Measurements from ENCODE around the gene COL18A1.
"Not testable (repeated sequence)": the region's sequence is repeated elsewhere in the genome, so short reads cannot be mapped to it uniquely, and the experiment has no call there.

The COL18A1 gene

DNA sequence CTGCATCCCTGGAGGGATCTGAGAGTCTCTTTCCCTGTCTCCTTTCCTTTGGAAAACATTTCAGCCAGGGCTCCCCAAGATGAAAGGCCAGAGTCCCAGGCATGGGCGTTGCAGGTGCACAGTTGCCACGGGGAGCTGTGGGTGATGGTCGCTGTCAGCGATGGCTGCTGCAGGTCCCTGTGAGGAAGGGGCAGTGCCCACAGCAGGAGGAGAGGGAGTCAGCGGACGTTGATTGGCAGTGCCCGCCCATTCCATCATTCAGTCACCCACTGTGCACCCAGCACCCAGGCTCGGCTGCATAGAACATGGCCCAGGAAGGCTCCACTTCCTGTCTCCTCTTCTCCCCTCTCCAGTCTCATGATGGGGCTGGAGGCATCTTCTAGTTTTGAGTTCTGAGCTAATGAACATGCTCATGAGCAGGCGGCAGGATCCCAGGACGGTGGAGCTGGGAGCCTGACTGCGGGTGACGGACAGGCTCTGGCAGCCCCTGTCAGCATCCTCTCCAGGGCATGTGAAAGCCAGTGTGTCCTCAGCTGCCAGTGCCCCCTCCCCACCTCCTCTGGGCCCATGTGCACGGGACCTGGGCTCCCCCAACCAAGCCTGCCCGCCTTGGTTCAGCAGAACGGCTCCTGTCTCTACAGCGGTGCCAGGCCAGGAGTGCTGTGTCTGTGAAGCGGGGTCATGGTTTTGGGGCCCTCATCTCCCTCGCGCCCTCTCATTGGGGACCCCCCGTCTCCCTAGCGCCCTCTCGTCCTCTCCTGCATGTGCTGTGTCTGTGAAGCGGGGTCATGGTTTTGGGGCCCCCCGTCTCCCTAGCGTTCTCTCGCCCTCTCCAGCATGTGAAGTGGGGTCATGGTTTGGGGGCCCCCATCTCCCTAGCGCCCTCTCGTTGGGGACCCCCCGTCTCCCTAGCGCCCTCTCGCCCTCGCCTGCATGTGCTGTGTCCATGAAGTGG, 24.5 kb downstream of the COL18A1 start:
- no peak for DNase-seq

GRCh38 chr21:45430521-45431501, 25.8 kb downstream of the COL18A1 start:
- no peak for DNase-seq

DNA sequence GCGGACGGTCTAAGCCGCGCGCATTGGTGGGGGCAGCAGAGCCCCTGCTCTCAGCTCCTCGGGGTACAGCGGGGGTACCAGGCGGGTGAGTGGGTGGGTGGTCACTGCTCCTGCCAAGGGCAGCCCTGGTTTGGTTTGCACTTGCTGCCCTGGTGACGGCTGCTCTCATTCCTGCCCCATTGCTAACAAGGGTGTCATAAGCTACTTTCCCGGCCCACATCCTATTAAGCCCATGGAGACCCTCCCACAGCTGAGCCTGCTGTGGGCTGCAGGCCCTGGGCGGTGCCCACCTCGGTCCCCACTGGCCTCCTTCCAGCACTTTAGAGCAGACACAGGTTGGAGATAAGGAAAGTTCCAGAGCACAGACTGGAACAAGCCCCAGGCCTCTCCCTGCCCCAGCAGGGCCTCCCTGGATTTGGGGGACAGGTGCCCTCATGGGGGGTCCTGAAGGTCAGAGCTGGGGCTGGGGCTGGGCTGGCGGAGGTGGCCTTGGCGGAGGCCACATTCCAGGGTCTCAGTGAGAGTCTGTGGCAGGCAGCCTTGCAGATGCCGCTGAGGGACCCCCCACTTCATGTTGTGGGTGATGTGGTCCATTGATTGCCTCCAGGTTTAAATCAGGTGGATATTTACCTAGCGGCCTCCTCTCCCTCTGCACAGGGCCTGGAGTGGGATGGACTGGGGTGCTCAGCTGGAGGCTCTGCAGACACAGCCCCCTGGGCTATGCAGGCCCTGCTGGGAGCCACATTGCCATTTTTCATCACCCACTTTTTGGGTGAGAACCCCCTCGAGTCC, 27.0 kb downstream of the COL18A1 start:
- DNase-seq = no peak

GRCh38 chr21:45432575-45433255, 27.8 kb downstream of the COL18A1 start:
- DNase-seq = no peak

- DNase-seq = no peak
Measured at GRCh38 chr21:45433301-45433700, 28.3 kb downstream of the COL18A1 start.

- no peak for DNase-seq
Measured at GRCh38 chr21:45433911-45434644, 29.1 kb downstream of the COL18A1 start.

DNA sequence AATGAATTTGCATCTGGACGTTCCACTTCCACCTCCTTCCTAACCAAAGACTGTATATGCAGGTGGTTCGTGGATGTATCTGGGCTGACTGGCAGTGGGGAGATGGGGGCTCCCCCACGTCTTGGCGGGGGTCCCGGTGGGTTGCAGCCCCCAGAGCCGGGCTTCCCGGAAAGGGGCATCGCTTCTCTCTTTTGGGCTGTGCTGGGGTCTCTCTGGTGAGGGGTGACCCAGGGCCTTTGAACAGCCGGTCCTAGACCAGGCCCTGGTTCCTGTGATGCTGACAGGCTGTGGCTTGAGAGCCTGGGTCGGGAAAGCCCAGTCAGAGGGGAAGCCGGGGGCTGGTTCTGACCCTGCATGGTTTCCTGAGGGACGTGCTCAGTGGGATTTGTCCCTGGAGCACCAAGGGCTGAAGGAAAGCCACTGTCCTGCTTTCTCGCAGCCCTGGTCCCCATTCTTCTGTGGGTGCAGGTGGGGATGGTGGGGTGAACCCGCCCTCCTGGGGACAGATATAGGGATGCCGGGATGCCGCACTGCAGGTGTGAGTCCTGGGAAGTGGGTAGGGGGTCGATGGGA, 29.8 kb downstream of the COL18A1 start:
- DNase-seq = no peak

DNA sequence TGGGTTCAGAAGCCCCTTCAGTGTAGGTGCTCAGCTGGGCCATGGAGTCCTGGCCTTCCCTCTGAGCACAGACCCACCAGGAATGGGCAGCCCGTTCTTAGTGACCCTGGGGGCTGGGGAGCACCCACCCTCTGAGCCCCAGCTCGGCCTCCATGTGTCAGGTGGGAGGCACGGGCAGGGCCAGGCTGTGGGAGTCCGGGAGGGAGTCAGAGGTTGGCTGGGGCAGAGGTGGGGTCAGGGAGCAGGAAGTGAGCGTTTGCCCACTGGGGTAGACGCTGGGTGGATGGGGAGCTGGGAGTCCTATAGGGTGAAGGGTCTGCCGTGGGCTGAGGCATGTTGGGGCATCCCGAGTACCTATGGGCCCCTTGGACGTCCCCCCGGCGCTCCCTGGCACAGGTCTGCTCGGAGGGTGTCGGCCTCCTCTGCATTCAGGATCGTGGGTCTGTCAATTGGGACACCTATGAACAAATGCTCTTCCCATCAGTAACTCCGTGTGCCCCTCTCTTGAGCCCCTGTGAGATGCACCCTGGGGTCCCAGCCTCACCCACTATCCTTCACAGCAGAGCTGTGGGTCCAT, 30.5 kb downstream of the COL18A1 start:
- no peak for DNase-seq

GRCh38 chr21:45436351-45437065, 31.5 kb downstream of the COL18A1 start:
- no peak for DNase-seq

DNA sequence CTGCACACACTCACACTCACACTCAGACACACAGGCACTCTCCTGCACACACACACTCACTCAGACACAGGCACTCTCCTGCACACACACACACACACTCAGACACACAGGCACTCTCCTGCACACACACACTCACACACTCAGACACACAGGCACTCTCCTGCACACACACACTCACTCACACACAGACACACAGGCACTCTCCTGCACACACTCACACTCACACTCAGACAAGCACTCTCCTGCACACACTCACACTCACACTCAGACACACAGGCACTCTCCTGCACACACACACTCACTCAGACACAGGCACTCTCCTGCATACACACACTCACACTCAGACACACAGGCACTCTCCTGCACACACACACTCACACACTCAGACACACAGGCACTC, 32.9 kb downstream of the COL18A1 start:
- not testable (repeated sequence) for DNase-seq

- no peak for DNase-seq
Measured at GRCh38 chr21:45438391-45439145, 33.6 kb downstream of the COL18A1 start.

GRCh38 chr21:45439161-45439872, 34.4 kb downstream of the COL18A1 start:
- DNase-seq = peak; percentile 63

DNA sequence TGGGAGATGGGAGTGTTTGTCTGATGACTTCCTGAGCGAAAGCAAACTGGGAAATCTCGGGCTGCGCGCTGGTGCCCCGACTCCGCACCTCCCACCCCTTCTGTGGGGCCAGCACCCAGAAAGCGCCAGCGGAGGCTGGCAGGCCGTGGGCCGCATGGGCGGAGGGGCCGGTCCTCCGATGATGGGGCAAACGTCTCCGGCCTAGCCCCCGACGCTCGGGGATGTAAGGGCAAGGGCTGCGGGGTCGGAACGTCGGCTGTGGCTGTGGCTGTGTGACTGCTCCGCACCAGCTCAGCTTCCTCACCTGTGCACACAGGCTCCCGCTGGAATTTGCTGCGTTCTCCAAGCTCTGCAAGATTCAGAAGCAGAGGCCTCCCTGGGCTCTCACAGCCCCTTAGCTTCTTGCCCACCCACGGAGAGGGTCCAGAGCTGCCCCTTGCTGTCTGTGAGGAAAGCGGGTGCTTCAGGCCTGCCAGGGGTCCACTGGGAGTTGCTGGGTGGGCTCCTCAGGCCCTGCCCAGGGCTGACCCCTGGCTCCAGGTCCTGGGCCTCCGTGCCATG, 35.0 kb downstream of the COL18A1 start:
- no peak for DNase-seq

- DNase-seq = no peak
Measured at GRCh38 chr21:45440736-45441350, 35.9 kb downstream of the COL18A1 start.

- DNase-seq = no peak
Measured at GRCh38 chr21:45441431-45442255, 36.7 kb downstream of the COL18A1 start.

- DNase-seq = no peak
Measured at GRCh38 chr21:45442276-45442675, 37.3 kb downstream of the COL18A1 start.

Data from activated gamma-delta T cell (primary cell).